Measurements from ENCODE around the gene PLEKHG3.

DNA sequence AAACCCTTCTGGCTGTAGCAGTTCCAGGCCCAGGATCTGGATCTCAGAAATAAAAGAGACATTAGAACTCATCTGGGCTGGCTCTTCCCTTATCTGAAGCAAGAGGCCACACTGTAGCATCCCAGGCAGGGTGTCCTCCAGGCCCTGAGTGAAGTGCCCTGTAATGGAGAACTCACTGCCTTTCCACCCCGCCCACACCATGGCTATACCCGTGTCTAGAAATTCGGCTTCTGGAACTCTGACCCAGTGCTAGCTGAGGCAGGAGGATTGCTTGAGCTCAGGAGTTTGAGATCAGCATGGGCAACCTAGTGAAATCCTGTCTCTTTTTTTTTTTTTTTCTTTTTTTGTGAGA lies 23.5 kb upstream of the PLEKHG3 start:
- TF ChIP-seq, protein P1, sequence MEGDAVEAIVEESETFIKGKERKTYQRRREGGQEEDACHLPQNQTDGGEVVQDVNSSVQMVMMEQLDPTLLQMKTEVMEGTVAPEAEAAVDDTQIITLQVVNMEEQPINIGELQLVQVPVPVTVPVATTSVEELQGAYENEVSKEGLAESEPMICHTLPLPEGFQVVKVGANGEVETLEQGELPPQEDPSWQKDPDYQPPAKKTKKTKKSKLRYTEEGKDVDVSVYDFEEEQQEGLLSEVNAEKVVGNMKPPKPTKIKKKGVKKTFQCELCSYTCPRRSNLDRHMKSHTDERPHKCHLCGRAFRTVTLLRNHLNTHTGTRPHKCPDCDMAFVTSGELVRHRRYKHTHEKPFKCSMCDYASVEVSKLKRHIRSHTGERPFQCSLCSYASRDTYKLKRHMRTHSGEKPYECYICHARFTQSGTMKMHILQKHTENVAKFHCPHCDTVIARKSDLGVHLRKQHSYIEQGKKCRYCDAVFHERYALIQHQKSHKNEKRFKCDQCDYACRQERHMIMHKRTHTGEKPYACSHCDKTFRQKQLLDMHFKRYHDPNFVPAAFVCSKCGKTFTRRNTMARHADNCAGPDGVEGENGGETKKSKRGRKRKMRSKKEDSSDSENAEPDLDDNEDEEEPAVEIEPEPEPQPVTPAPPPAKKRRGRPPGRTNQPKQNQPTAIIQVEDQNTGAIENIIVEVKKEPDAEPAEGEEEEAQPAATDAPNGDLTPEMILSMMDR (IDR thresholded peaks at IDR 0.05): no peak
- no peak for TF ChIP-seq POLR2A (IDR thresholded peaks at IDR 0.05)
